DMS53 treated with DMSO at 0.1 percent for 48 hours (cell line): ENCODE results near the gene TPGS1.

Source experiments
- DNase-seq: peaks from one replicate; lab custom pipeline; 2025; ENCODE audit not compliant: unreplicated experiment; lab: John Stamatoyannopoulos, UW

TPGS1 gene

DNA sequence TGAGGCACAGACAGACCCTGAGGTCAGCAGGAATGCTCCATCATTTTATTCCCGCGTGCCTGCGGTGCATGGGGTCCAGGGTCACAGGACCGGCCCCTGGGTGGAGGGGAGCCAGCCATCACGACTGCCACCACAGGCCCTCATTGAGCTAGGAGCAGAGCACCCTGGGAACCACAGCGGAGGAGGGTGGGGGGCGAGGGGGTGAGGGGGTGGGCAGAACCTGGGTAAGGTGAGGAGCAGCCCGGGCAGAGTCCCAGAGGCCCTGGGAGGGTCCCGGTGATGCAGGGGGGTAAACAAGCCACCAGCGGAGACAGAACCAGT lies 12.3 kb upstream of the TPGS1 start:
- DNase-seq, result no peak

GRCh38 chr19:495402-496111 lies 11.7 kb upstream of the TPGS1 start:
- DNase-seq, result no peak

DNA sequence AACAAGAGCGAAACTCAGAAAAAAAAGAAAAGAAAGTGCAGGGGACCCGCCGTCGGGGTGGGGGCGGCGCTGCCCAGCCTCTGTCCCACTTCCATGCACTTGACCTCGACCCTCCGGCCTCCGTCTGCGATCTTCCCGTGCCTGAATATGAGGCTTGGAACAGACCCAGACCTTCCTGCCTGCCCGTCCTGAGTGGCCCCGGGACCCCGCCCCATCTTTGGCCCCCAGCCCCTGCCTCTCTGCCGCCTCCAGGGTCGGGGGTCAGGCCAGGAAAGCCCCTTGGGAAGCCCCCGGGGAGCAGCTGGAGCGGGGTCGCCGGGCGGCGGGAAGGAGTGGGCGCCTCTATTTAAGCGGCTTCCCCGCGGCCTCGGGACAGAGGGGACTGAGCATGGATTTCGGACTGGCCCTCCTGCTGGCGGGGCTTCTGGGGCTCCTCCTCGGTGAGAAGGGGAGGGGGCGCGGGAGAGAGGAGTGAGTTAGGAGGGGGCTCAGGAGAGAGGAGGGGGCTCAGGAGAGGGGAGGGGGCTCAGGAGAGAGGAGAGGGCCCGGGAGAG lies 11.1 kb upstream of the TPGS1 start, which contains the start of gene MADCAM1:
MADCAM1 (plus strand) TSS at position 375 of the 554 bp plus-strand sequence; CDS start at position 389, 14 bp downstream.
- DNase-seq, result no peak

DNA sequence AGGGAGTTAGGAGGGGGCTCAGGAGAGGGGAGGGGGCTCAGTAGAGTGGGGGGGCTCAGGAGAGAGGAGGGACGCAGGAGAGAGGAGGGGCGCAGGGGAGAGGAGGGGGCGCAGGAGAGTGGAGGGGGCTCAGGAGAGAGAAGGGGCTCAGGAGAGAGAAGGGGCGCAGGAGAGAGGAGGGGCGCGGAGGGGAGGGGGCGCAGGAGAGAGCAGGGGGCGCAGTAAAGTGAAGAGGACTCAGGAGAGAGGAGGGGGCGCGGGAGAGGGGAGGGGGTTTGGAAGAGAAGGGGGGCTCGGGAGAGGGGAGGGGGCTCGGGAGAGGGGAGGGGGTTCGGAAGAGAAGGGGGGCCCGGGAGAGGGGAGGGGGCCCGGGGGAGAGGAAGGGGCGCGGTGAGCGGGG lies 10.3 kb upstream of the TPGS1 start:
- no peak for DNase-seq

DNA sequence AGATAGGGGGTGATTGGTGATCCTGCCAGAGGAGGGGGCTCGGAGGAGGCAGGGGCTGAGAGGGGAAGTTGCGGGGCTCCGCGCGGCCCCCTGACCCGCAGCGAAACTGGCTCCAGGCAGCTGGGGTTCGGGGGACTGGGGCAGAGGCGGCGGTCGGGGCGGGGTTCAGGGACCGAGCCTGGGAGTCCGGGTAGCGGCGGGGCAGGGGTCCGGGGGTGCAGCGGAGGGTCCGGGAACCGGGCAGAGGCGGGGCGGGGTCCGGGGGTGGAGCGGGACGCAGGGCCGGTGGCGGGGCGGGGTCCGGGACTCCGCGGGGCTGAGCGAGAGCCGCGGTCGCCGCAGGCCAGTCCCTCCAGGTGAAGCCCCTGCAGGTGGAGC lies 9.8 kb upstream of the TPGS1 start:
- DNase-seq, result no peak

DNA sequence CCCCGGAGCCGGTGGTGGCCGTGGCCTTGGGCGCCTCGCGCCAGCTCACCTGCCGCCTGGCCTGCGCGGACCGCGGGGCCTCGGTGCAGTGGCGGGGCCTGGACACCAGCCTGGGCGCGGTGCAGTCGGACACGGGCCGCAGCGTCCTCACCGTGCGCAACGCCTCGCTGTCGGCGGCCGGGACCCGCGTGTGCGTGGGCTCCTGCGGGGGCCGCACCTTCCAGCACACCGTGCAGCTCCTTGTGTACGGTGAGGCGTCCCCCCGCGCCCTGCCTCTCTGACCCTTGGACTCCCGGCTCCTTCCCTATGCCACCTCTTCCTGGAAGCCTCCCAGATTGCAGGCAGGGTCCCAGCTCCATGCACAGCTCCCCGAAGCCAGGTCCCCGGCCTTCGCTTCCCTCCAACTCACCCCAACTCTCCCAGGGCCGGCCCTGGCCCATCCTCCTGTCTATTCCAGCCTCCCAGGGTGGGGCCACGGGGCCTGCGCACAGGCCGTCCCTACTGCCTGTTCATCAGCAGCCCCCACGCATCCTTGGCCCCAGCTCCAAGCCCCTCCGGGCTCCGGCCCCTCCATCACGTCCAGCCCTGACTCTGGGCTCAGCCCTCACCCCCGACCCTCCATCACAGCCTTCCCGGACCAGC lies 9.3 kb upstream of the TPGS1 start:
- no peak for DNase-seq

DNA sequence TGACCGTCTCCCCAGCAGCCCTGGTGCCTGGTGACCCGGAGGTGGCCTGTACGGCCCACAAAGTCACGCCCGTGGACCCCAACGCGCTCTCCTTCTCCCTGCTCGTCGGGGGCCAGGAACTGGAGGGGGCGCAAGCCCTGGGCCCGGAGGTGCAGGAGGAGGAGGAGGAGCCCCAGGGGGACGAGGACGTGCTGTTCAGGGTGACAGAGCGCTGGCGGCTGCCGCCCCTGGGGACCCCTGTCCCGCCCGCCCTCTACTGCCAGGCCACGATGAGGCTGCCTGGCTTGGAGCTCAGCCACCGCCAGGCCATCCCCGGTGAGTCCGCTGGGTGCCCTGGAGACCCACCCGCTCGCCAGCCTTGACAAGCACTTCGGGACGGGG lies 8.8 kb upstream of the TPGS1 start:
- DNase-seq, result no peak

- no peak for DNase-seq
These were observed 8.2 kb upstream of the TPGS1 start for GRCh38 chr19:498977-499623.

DNA sequence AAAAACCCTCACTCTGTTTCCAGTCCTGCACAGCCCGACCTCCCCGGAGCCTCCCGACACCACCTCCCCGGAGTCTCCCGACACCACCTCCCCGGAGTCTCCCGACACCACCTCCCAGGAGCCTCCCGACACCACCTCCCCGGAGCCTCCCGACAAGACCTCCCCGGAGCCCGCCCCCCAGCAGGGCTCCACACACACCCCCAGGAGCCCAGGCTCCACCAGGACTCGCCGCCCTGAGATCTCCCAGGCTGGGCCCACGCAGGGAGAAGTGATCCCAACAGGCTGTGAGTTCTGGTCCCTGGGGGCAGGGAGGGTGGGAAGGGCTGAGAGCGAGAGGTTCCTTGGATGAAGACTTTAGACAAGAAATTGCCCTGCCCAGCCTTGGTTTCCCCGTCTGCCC lies 5.7 kb upstream of the TPGS1 start:
- no peak for DNase-seq

DNA sequence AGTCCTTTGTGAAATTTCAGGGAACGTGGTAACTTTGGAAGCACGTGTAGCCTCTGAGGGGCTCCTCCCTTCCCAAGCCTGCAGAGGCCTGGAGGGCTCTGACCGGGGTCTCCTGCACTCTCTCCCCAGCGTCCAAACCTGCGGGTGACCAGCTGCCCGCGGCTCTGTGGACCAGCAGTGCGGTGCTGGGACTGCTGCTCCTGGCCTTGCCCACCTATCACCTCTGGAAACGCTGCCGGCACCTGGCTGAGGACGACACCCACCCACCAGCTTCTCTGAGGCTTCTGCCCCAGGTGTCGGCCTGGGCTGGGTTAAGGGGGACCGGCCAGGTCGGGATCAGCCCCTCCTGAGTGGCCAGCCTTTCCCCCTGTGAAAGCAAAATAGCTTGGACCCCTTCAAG lies 2.7 kb upstream of the TPGS1 start:
- no peak for DNase-seq

DNA sequence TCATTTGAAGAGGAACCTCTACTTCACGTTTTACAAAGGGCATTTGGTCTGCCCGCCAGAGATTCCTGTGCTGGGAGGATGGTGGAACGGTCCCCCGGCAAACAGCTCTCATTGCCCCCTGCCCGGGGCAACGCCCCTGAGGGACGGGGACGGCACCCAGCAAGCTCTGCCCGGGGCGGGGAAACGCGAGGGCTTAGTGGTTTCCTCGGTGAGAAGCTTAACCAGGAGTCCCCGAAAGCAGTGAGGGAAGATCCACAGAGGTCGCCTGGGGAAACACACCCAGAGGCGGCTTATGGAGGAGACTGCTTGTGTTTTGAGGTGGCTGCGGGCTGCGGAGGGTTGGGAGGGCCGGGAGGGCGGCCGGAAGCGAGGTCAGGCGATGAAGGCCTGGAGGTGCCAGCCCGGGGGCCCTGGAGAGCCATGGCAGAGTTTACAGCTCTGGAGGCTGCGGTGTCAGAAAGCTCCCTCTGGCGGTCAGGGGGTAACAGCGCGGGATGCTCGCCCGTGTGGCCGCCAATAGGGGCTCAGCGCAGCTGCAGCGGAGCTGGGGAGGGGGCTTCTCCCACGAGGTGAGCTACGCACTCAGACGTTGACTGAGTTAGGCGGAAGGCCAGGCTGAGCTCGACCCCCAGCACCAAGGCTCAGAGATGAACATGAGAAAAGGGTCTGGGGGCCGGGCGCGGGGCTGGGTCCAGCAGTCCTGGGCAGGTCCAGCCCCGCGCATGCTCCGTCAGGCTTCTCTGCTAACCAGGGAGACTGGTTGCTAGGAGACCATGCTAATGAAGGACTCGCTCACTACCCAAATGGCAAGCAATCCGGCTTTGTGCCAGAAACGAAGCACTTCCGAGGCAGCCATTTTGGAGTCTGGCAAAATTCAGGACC lies 652 bp upstream of the TPGS1 start:
- DNase-seq, result peak; percentile 95

- DNase-seq, result no peak
These were observed 1.2 kb downstream of the TPGS1 start for GRCh38 chr19:508204-509150.

DNA sequence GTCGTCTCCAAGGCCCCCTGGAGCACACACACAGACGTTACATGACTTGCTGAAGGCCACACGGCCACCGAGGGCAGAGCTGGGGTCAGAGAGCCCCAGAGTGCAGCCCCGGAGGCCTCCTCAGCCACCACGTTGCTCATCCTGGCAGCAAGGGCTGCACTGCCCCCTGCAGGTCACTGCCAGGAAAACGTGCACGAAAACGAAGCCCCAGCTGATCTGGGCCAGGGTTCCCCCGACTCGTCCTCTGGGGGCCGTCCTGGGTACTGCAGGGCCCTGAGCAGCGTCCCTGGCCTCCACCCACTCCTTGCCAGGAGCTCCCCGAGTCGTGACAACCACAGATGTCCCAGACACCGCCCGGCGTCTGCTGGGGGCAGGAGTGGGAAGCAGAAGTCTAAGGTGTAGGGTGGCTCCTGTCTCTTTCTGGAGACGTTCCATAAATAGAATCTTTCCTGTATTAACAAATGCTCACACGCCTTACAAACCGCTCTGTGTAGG lies 3.4 kb downstream of the TPGS1 start:
- DNase-seq, result peak; percentile 48

DNA sequence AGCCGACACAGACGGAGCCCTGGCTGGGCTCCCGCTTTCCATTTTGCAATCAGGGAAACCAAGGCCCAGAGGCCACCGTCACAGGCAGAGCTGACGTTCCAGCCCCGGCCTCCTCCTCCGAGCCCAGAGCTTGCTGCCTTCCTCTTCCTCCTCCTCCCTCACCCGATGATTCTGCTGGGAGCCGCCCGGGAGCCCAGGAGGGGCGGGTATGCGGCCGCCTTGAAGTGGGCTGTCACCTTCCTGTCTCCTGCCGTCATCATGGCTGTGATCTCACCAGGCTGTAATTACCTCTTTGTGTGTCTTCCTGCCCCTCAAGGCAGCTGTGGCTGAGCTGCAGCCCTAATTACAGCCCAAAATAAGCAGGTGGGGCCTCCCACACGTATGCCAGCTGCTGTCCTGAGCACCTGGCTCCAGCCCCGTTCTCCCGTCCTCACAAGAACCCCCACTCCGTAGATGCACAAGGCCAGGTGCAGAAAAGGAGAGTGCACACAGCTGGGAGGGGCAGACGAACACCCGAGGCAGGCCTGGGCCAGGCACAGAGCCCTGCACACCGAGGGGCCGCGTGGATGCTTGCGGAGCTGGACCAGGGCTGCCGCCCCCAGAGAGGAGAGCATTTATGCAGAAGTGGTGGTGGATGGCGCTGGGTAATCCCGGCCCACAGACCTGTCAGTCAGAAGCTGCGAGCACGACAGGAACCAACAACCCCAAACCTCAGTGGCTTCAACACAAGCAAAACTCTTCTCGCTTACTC lies 4.0 kb downstream of the TPGS1 start:
- peak; percentile 90 for DNase-seq

GRCh38 chr19:512547-513365 lies 5.5 kb downstream of the TPGS1 start:
- DNase-seq, result peak; percentile 62

GRCh38 chr19:513368-514165 lies 6.3 kb downstream of the TPGS1 start:
- no peak for DNase-seq

- no peak for DNase-seq
These were observed 6.9 kb downstream of the TPGS1 start for GRCh38 chr19:514166-514663.
